Breast epithelium (tissue), 3 donors: ENCODE data around the gene PKN3.

Source experiments
- CTCF ChIP-seq, 3 donors: fragments of 450-650 bp; IDR thresholded peaks; one replicate each; pipeline ENCODE4 v1.5.1; 2016 to 2017; ENCODE audit warnings: antibody characterized with exemption in 3 of 3, mild to moderate bottlenecking in 3 of 3, moderate library complexity in 3 of 3
- POLR2AphosphoS5 ChIP-seq, 3 donors: sonication (generic); formaldehyde crosslinking; IDR thresholded peaks; one replicate each; pipeline ENCODE4 v1.6.1; 2017; ENCODE audit warnings: antibody characterized with exemption in 3 of 3

- TF ChIP-seq CTCF (IDR thresholded peaks at IDR 0.05) (no peak), POLR2AphosphoS5 (IDR thresholded peaks at IDR 0.05) (no peak)
Measured at GRCh38 chr9:128701227-128701854, 962 bp upstream of the PKN3 start.
